ENCODE results near the gene C20orf96.
"Not testable (repeated sequence)": the region's sequence is repeated elsewhere in the genome, so short reads cannot be mapped to it uniquely, and the experiment has no call there.

Gene C20orf96
- total RNA-seq = 0.89 to 4.1 (median 1.7) reads per million in 18 experiments

GRCh38 chr20:290084-290831 is at the start of gene C20orf96:
C20orf96 (minus strand) TSS chr20:290750; CDS start chr20:290610, 140 bp downstream.
- peak; percentile 94 to 96 for DNase-seq

- not testable (repeated sequence) for DNase-seq
Observed at GRCh38 chr20:336040-336439, 45.5 kb upstream of the C20orf96 start.

- no peak for DNase-seq
Observed at GRCh38 chr20:334578-334977, 44.0 kb upstream of the C20orf96 start.

GRCh38 chr20:330233-331149 is 39.9 kb upstream of the C20orf96 start:
- DNase-seq = peak; percentile 93 to 95

- DNase-seq = no peak
Observed at GRCh38 chr20:329851-330232, 39.3 kb upstream of the C20orf96 start.

GRCh38 chr20:328975-329695 is 38.6 kb upstream of the C20orf96 start:
- no peak for DNase-seq

- no peak for DNase-seq
Observed at GRCh38 chr20:328027-328974, 37.8 kb upstream of the C20orf96 start.

GRCh38 chr20:327186-328026 is 36.9 kb upstream of the C20orf96 start:
- DNase-seq = peak in 1 of 2 donors; percentile 42

GRCh38 chr20:326645-327185 is 36.2 kb upstream of the C20orf96 start:
- DNase-seq = no peak

GRCh38 chr20:325889-326644 is 35.5 kb upstream of the C20orf96 start:
- DNase-seq = peak in 1 of 2 donors; percentile 34

- peak; percentile 88 to 93 for DNase-seq
Observed at GRCh38 chr20:325045-325888, 34.7 kb upstream of the C20orf96 start, which contains the start of gene SOX12. SOX12 (plus strand) TSS chr20:325552; CDS start chr20:325925, 373 bp downstream.

GRCh38 chr20:324177-325044 is 33.9 kb upstream of the C20orf96 start:
- DNase-seq = peak; percentile 85 to 86

GRCh38 chr20:316316-317068 is 25.9 kb upstream of the C20orf96 start:
- no peak for DNase-seq

- DNase-seq = no peak
Observed at GRCh38 chr20:313948-314347, 23.4 kb upstream of the C20orf96 start.

GRCh38 chr20:313402-313801 is 22.9 kb upstream of the C20orf96 start:
- DNase-seq = no peak

GRCh38 chr20:312866-313265 is 22.3 kb upstream of the C20orf96 start:
- no peak for DNase-seq

- no peak for DNase-seq
Observed at GRCh38 chr20:312067-312466, 21.5 kb upstream of the C20orf96 start.

All from inflammatory macrophage (primary cell).